Hepatic stellate cell (primary cell): ENCODE measurements around the gene PLK4.
"Not testable (repeated sequence)": the region's sequence is repeated elsewhere in the genome, so short reads cannot be mapped to it uniquely, and the experiment has no call there.

ENCODE experiments used
- DNase-seq: peaks from one replicate; pipeline ENCODE4 v3.0.0; 2011; ENCODE audit warnings: low spot score

PLK4 gene

GRCh38 chr4:127916512-127916911 is 35.8 kb downstream of the PLK4 start:
- DNase-seq = no peak

GRCh38 chr4:127917151-127917550 is 36.5 kb downstream of the PLK4 start:
- no peak for DNase-seq

DNA sequence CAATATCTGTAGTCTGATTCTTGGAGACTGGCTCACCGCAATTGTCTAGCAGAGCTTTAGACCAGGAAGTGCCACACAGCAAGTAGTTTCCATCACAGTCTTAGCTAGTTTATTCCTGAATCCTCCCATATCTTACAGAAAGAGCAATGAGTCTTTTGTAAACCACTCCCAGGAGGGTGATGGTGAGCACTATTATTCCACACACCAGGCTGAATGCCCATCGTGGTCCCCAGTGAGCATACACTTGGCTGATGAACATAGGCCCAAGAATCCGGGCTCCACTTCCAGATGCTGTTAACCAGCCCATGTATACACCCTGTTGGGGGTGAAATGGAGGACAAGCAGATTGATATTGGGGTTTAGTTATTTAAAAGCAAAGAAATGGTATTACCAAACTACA is 39.8 kb downstream of the PLK4 start:
- DNase-seq = no peak

GRCh38 chr4:127922226-127922625 is 41.5 kb downstream of the PLK4 start:
- DNase-seq = no peak

DNA sequence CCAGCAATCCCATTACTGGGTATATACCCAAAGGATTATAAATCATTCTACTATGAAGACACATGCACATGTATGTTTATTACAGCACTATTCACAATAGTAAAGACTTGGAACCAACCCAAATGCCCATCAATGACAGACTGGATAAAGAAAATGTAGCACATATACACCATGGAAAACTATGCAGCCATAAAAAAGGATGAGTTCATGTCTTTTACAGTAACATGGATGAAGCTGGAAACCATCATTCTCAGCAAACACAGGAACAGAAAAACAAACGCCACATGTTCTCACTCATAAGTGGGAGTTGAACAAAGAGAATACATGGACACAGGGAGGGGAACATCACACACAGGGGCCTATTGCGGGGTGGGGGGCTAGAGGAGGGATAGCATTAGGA is 45.0 kb downstream of the PLK4 start:
- not testable (repeated sequence) for DNase-seq

DNA sequence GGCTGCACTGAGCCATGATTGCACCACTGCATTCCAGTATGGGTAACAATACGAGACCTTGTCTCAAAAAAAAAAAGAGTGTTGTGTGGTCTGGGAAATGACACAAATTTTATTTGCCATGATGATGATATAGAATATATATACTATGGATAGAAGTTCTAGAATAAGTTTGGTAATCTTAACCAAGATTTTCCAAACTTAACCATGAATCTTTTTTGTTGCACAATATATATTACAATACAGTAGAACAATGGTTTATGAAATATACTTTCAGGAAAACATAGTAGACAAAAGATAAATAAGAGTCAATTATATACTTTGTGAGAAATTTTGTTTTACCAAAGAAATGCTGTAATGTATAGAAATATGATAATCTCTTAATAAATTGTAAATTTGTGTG is 49.5 kb downstream of the PLK4 start:
- DNase-seq = no peak

- not testable (repeated sequence) for DNase-seq
Observed at GRCh38 chr4:127931836-127932235, 51.1 kb downstream of the PLK4 start.

DNA sequence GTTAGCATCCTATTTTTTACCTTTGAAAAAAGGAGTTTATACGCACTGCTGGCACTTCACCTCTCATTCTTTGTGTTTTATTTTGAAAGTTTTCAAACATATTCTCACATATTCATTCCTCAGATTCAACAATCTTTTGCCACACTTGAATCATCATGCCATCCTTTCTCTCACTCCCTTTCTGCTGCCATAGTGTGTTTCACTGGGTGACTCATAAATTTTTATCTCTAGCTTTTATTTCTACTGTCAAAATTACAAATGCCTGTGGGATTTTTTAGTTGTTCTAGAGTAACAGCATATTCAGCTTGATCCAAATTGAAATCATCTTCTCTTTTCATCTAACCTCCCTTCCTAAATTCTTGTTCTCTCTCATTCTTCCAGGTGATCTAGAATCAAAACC is 56.3 kb downstream of the PLK4 start:
- DNase-seq = peak; percentile 26
